Heart left ventricle (tissue), 16 donors: ENCODE measurements around the gene UTY. TPM values are rescaled to one million over a fixed set of nuclear protein-coding genes. Genes with fewer than 3 reads are reported as not detected.

Source experiments
- ATAC-seq, 4 donors: fragments of 200-7000 bp; cut with Tn5 transposase; one replicate each; pipeline ENCODE4 v1.9.1; 2020 to 2022; ENCODE audit warnings: moderate library complexity in 4 of 4, mild to moderate bottlenecking in 3 of 4, moderate number of reproducible peaks in 1 of 4
- DNase-seq, 5 donors: peaks; one replicate each; pipeline ENCODE4 v3.0.0-alpha.2; 2020
- H3K27ac ChIP-seq, 12 donors: fragments of 200-600 bp; sonication (generic) in 4 of 12; one replicate each; pipeline versions ENCODE4 v1.5.0 to v1.8.0; 2016 to 2022; ENCODE audit warnings: mild to moderate bottlenecking in 2 of 12
- H3K27me3 ChIP-seq, 9 donors: fragments of 200-600 bp; sonication (generic) in 2 of 9; one replicate each; pipeline versions ENCODE4 v1.5.1 to v1.8.0; 2016 to 2022; ENCODE audit warnings: mild to moderate bottlenecking in 3 of 9
- H3K36me3 ChIP-seq, 9 donors: fragments of 200-600 bp; sonication (generic) in 2 of 9; one replicate each; pipeline versions ENCODE4 v1.5.0 to v1.8.0; 2018 to 2022; ENCODE audit warnings: mild to moderate bottlenecking in 2 of 9
- H3K4me1 ChIP-seq, 12 donors: fragments of 200-600 bp; sonication (generic) in 4 of 12; one replicate each; pipeline versions ENCODE4 v1.5.0 to v1.8.0; 2016 to 2022; ENCODE audit warnings: mild to moderate bottlenecking in 3 of 12
- H3K4me3 ChIP-seq, 12 donors: fragments of 200-600 bp; sonication (generic) in 4 of 12; one replicate each; pipeline versions ENCODE4 v1.5.0 to v1.8.0; 2017 to 2022; ENCODE audit warnings: mild to moderate bottlenecking in 9 of 12, moderate library complexity in 4 of 12
- H3K9me3 ChIP-seq, 12 donors: fragments of 200-600 bp; sonication (generic) in 4 of 12; one replicate each; pipeline versions ENCODE4 v1.5.0 to v1.8.0; 2016 to 2022; ENCODE audit warnings: mild to moderate bottlenecking in 1 of 12
- POLR2A ChIP-seq, 2 donors: fragments of 450-650 bp; IDR thresholded peaks; one replicate each; pipeline ENCODE4 v1.6.1; 2017; ENCODE audit warnings: antibody characterized with exemption in 2 of 2, mild to moderate bottlenecking in 2 of 2, moderate library complexity in 2 of 2
- WGBS, 4 donors: extraction: QIAGEN DNeasy Blood & Tissue Kit in 2 of 4; methylation state at CpG; one replicate each; pipeline versions ENCODE4 v1.1.5 to v1.1.7; 2013 to 2018; 5-methylcytosine and 5-hydroxymethylcytosine counted together
- intact Hi-C, 10 donors: fragments of 100-400 bp; cut with DNase I; formaldehyde crosslinking; loops; one replicate each; pipeline versions ENCODE4 v1.11.1 to v1.14.2; 2022
- polyA plus RNA-seq, 2 donors: library from polyadenylated mRNA; stranded (reverse); fragments of 200-250 nt; gene quantifications; one replicate each; pipeline ENCODE4 v1.2.3, GENCODE V29; 2013
- total RNA-seq, 9 donors: library from RNA; depleted of rRNA in 2 of 9; stranded (reverse); fragments of >200 nt in 2 of 9; fragmentation: NEBNext Ultra II Directional in 3 of 9; extraction: Animal tissue kit (Norgen Biotek cat#: 25700) in 3 of 9; gene quantifications; one replicate each; pipeline versions ENCODE4 v1.1.0 to v1.2.4, GENCODE V29; 2016 to 2023
- TF ChIP-seq, protein P1 (sequence below), 12 donors: fragments of 200-600 bp; sonication (generic) in 4 of 12; IDR thresholded peaks; one replicate each; pipeline versions ENCODE4 v1.5.0 to v1.8.0; 2018 to 2022; ENCODE audit warnings: antibody characterized with exemption in 12 of 12, mild to moderate bottlenecking in 5 of 12
- donor health status: ischemic (EF 13 %, LVEDD 7.1; RV severe dilation, severe dysfunction).
- donor health status: healthy with polysubstance abuse.
- donor health status: DM: no; HTN: yes; CAD: no.
- donor health status: DM: no; HTN: no; CAD: no.
- donor health status: ischemic (EF 25% LVEDD 6.9; RV normal size, moderate dysfunction).
- donor health status: ischemic (EF 25% LVEDD 5.7; RV mildly dilated, moderate dysfunction).
- donor health status: healthy.
- donor health status: DM: yes; HTN: yes; CAD: no.
- donor health status: ischemic (EF 35%, LVEDD 5.7; RV mildly dilated, moderate dysfunction).
- donor health status: nonischemic (EF 11% LVEDD 7.7; RV severe dilation, severe dysfunction).
- donor health status: DM: yes; HTN: yes; CAD: no.
- donor health status: PGD.
- donor health status: ischemic (EF 29% LVEDD 5.4; RV normal size, mild dysfunction).
- donor health status: nonischemic (EF 23%, LVEDD 6.1; RV moderate dilation, normal function).

The UTY gene
- total and polyA plus RNA-seq, 11 donors, result 2.6 to 17.3 (median 11.3) TPM; not detected in 5

DNA sequence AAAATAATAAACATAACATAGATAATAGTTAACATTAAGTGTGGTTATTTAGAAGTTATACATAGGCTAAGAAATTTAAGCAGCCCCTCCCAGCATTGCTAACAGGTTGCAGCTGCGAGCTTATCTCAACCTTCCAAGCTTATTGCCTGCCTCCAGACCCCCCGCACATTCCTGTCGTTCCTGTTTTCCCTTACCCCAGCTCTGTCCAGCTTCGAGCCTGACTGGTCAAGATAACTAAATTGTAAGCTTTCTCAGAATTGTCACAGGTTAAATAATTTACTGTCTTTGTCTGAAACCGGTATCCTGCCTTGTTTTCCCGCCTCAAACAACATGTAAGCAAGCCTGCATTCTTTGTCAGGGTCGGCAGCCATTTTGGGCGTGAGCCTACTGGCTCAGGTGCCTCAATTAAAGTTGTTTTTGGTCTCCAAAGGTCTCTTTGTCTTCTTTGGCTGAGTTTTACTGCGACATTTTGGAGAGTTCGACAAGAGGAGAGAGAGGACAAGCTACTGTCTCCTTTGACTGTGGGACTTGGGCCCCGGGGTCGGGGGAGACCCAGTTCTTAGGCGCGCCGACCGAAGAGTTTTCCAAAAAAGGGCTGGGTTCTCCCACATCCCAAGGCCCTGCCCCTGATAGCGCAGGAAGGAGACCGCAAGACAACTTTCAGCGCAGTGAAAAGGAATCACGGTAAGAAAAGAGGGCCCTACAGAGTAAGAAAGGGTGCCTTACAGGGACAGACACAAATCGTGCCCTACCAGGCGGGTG, 44.4 kb downstream of the UTY start:
- TF ChIP-seq, protein P1, sequence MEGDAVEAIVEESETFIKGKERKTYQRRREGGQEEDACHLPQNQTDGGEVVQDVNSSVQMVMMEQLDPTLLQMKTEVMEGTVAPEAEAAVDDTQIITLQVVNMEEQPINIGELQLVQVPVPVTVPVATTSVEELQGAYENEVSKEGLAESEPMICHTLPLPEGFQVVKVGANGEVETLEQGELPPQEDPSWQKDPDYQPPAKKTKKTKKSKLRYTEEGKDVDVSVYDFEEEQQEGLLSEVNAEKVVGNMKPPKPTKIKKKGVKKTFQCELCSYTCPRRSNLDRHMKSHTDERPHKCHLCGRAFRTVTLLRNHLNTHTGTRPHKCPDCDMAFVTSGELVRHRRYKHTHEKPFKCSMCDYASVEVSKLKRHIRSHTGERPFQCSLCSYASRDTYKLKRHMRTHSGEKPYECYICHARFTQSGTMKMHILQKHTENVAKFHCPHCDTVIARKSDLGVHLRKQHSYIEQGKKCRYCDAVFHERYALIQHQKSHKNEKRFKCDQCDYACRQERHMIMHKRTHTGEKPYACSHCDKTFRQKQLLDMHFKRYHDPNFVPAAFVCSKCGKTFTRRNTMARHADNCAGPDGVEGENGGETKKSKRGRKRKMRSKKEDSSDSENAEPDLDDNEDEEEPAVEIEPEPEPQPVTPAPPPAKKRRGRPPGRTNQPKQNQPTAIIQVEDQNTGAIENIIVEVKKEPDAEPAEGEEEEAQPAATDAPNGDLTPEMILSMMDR (IDR thresholded peaks at IDR 0.05), result no peak
- TF ChIP-seq POLR2A (IDR thresholded peaks at IDR 0.05), result no peak
- no peak for DNase-seq
- H3K36me3 ChIP-seq, result no peaks in the 10 kb centered on the region
- H3K4me3 ChIP-seq, result peak overlapping the region in 7 of 12 donors; percentile 25 to 63 (median 52)
- peaks cover 0 to 10% (median 0%) of the 10 kb centered on the region in 12 donors for H3K4me1 ChIP-seq
- H3K9me3 ChIP-seq, result peaks cover 0 to 16% (median 0%) of the 10 kb centered on the region in 12 donors
- no peaks in the 10 kb centered on the region for H3K27me3 ChIP-seq
- H3K27ac ChIP-seq, result peak overlapping the region in 6 of 12 donors; percentile 44 to 77 (median 68)
- 33 to 37% methylated on average over 22 of the region's 22 CpGs; no CpG with 5 or more reads in 2 of the 4 donors for WGBS, 4 donors
- ATAC-seq, result peak in 1 of 4 donors; percentile 38
- intact Hi-C loops, result loop anchor here in 2 of 10 donors (5.0 to 10.0 kb wide), 2 partner anchors 42 to 269 kb away; partner anchors contain the start of gene TMSB4Y (in 1 of the 2)

- peaks cover 0 to 10% (median 0%) of the 10 kb centered on the region in 12 donors for H3K4me1 ChIP-seq
- peaks cover 0 to 36% (median 0%) of the 10 kb centered on the region in 12 donors for H3K9me3 ChIP-seq
- no peaks in the 10 kb centered on the region for H3K27me3 ChIP-seq
- no peak overlapping the region for H3K4me3 ChIP-seq
- no peak overlapping the region for H3K27ac ChIP-seq
- no peak for ATAC-seq
- WGBS, 4 donors, result 77 to 82% methylated on average over 3 of the region's 3 CpGs; no CpG with 5 or more reads in 2 of the 4 donors
- TF ChIP-seq POLR2A (IDR thresholded peaks at IDR 0.05), result no peak
- H3K36me3 ChIP-seq, result peaks cover 0 to 10% (median 0%) of the 10 kb centered on the region in 9 donors
- intact Hi-C loops, result loop anchor here in 1 of 10 donors (10.0 kb wide), 1 partner anchor 272 kb away; the partner anchor contains the start of gene TMSB4Y
- DNase-seq, result no peak
Observed at GRCh38 chrY:13432293-13433025, 47.4 kb downstream of the UTY start.

DNA sequence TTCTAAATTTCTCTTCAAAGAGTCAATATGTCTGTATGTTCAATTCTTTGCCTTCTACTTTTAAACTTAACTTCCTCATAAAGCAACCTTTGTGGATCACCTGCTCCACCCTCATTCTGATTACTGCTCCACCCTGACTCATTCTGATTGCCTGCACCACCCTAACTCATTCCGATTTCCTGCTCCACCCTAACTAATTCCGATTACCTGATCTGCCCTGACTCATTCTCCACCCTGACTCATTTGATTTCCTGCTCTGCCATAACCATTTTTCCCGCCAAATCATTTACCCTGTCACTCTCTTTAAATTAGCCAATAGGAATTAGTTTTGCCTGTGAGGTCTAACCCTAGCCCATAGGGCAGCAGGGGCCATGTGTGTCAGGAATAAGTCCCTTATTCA, 50.3 kb downstream of the UTY start:
- no peak for TF ChIP-seq POLR2A (IDR thresholded peaks at IDR 0.05)
- TF ChIP-seq, protein P1 (IDR thresholded peaks at IDR 0.05), result no peak
- Histone ChIP-seq H3K27ac (no peak overlapping the region), H3K4me3 (no peak overlapping the region), H3K27me3 (no peaks in the 10 kb centered on the region), H3K4me1 (peaks cover 0 to 1% (median 0%) of the 10 kb centered on the region in 12 donors), H3K36me3 (peaks cover 0 to 10% (median 0%) of the 10 kb centered on the region in 9 donors), H3K9me3 (peaks cover 0 to 54% (median 0%) of the 10 kb centered on the region in 12 donors)
- ATAC-seq, result no peak
- WGBS, 4 donors, result 91% methylated on average over 3 of the region's 3 CpGs; no CpG with 5 or more reads in 2 of the 4 donors
- intact Hi-C loops, result no loop called here
- DNase-seq, result no peak

DNA sequence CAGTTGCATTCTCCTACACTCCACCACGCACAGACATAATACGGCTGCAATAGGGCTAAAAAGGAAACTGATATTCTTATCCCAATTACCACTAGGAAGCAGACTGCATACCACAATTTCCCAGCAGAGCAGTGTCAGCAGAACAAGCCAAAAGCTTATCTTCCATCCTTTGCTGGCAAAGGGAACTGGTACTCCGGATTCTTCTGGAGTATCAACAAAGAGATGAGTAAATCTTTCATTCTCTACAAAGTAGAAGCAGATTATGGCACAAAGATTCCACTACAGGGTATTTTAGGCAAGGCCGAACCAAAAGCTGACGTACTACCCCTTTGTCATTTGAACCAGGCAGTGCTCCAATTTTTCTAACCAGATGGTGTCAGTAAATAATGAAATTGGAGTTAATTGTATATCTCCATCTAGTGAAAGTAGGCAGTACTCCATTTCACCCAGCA, 56.5 kb downstream of the UTY start:
- peak in 1 of 5 donors; percentile 14 for DNase-seq
- intact Hi-C loops, result no loop called here
- TF ChIP-seq, protein P1 (IDR thresholded peaks at IDR 0.05), result peak in 3 of 12 donors; percentile 28 to 37 (median 32)
- no peak for TF ChIP-seq POLR2A (IDR thresholded peaks at IDR 0.05)
- Histone ChIP-seq H3K36me3 (no peaks in the 10 kb centered on the region), H3K4me3 (no peak overlapping the region), H3K27me3 (no peaks in the 10 kb centered on the region), H3K9me3 (peaks cover 0 to 23% (median 0%) of the 10 kb centered on the region in 12 donors), H3K27ac (peak overlapping the region in 4 of 12 donors; percentile 43 to 65 (median 52)), H3K4me1 (peaks cover 0 to 45% (median 4%) of the 10 kb centered on the region in 12 donors)
- ATAC-seq, result peak in 2 of 4 donors; percentile 67 to 88
- 1 to 6% methylated on average over 5 of the region's 5 CpGs; no CpG with 5 or more reads in 2 of the 4 donors for WGBS, 4 donors
